H4 (cell line): ENCODE results near the gene HEMK1. TPM values are rescaled to one million over a fixed set of nuclear protein-coding genes. Genes with fewer than 3 reads are reported as not detected.
A peak's percentile ranks its signal among the peaks of the same experiment; 100 is the strongest.

Experiments
- DNase-seq: peaks from one replicate; pipeline ENCODE4 v3.0.0-alpha.2; 2015; ENCODE audit warnings: low spot score
- total RNA-seq: library from RNA; depleted of rRNA; stranded (reverse); fragments of >200 nt; shearing (Covaris generic); gene quantifications from 2 replicates; pipeline ENCODE4 v1.2.3, GENCODE V29; 2014; rRNA removed

HEMK1 gene
- total RNA-seq, 1 experiment from 2014 or later, result 7.3 TPM

DNA sequence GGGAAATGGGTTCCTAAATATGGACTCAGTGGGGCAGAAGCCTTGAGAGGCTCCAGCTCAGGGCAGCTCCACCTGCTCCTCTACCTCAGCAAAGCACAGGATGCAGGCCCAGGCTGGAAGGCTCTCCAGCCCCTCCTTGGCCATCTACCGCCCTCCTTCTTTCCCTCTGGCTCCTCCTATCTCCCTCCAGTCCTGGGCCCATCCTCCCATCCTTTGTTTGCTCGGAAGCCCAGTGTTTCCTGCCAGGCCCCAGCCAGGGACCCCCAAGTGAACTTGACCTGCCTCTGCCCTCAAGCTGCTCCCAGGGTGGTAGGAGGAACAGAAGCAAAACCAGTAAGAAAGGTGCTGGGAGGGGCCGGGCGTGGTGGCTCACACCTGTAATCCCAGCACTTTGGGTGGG lies 67.7 kb downstream of the HEMK1 start:
- DNase-seq, result no peak

DNA sequence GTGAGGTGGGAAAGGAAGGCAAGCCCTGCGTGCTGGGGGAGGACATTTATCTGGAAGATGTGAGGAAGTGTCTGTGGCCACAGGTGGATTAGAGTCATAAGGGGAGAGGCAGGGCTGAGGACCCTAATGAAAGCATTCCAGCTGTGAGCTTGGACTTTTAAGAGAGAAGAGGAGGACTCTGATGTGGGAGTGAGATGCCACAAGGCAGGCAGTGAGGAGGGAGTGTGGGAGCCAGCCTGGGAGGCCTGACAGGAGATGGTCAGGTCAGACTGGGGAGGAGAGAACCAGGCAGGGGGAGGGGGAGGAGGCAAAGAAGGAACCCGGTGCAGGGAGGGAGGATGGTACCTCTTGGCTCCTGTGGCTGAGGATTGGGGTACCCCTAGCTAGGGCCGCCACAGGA lies 68.6 kb downstream of the HEMK1 start:
- DNase-seq, result no peak

DNA sequence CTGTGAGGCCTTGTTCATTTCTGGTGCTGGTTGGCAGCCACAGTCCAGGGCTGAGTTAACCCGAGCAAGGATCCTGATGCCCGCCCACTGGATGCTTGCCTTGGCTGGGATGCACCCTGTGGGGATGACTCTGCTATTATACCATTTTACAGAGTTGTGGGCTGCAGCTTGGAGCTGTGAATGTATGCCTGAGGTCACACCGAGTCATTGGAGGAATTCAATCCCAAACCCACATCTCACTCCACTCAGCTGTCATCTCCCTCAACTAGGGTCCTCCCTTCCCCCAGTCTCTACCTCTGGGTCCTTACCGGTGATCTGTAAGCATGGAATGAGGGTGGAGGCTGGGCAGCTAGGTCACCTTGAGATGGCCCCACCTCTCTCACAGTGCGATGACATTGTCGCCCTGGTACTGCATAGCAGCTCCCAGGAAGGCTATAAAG lies 69.8 kb downstream of the HEMK1 start:
- DNase-seq, result peak; percentile 40

DNA sequence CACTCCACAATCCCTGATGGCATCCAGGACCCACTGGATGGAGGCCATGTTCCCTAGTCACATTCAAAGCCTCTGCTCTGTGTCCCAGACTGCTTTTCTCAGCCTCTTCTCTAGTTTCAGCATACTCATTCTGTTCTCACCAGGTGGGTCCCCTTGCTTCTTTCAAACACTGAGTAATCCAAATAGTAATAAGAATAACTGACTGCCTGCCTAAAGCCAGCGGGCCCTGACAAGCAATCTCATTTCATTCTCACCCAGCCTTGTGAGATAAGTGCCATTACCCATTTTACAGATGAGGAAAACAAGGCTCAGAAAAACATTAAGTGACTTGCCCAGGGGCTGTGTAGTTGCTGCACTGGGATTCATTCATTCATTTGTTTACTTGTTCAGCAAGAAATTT lies 73.1 kb downstream of the HEMK1 start:
- no peak for DNase-seq

DNA sequence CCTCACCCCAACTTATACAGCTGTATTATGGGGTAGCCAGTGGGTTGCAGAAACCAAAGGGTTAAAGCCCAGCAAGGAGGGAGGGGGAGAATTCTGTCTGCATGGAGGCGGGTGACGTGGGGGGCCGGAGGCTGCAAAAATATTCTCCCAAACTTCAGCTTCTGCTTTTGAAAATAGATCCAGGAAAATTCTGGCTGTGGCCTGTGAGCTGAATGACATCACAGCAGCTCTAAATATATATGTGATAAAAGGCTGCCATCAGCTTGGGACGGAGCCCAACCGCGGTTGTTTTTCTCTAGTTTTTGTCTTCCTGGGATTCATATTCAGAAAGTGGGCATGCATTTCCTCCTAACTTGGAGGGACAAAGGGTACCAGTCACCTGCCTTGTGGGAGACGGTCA lies 75.2 kb downstream of the HEMK1 start:
- DNase-seq, result no peak

DNA sequence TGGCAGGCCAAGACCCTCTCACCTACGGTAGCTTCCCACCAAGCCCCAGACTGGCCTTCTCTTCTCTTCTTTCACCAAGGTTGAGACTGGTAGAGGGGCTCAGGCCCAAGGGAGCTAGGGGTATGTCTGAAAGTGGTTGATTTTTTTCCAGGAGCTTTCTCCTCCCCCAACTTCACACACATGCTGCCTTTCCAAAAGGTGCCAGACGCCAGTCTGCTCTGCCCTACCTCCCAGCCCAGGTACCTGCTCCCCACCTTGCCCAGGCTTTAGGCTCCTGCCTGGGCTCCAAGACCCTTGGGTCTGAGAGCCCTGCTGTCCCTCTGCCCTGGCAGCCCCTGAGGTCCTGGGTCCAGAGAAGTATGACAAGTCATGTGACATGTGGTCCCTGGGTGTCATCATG lies 76.1 kb downstream of the HEMK1 start:
- DNase-seq, result no peak

Other genes with a start within 250 kb of the HEMK1 start
- 40.7 and 41.1 TPM in 2 replicates for gene HYAL2, start 246.8 kb upstream of the HEMK1 start, total RNA-seq
- 11.5 and 29.1 TPM in 2 replicates for gene TUSC2, start 241.3 kb upstream of the HEMK1 start, total RNA-seq
- gene RASSF1, start 228.7 kb upstream of the HEMK1 start, total RNA-seq, result 4.2 and 7.7 TPM in 2 replicates
- 0.08 TPM in 1 of 2 replicates, not detected in the other for gene ZMYND10, start 223.8 kb upstream of the HEMK1 start, total RNA-seq
- gene NPRL2, start 218.7 kb upstream of the HEMK1 start, total RNA-seq, result 18.2 and 27.8 TPM in 2 replicates
- gene CYB561D2, start 218.7 kb upstream of the HEMK1 start, total RNA-seq, result 24.2 and 47.5 TPM in 2 replicates
- gene TMEM115, start 210.0 kb upstream of the HEMK1 start, total RNA-seq, result 21.3 and 22.1 TPM in 2 replicates
- 0.04 TPM in 1 of 2 replicates, not detected in the other for gene CACNA2D2, start 65.9 kb upstream of the HEMK1 start, total RNA-seq
- gene C3orf18, start 1.8 kb upstream of the HEMK1 start, total RNA-seq, result 0.41 and 0.68 TPM in 2 replicates
- gene CISH, start 42.3 kb downstream of the HEMK1 start, total RNA-seq, result 0.23 and 1.3 TPM in 2 replicates
- 25.5 and 28.6 TPM in 2 replicates for gene MAPKAPK3, start 47.6 kb downstream of the HEMK1 start, total RNA-seq
- gene DOCK3, start 105.4 kb downstream of the HEMK1 start, total RNA-seq, result 0.02 and 0.12 TPM in 2 replicates